Stimulated activated CD8-positive, alpha-beta memory T cell treated with anti-CD3 and anti-CD28 coated beads, Interleukin-4, amount 100 ng/mL, for 24 hours (primary cell): Measurements from ENCODE around the gene ABLIM2.
A peak's percentile ranks its signal among the peaks of the same experiment; 100 is the strongest.

Experiments used
- DNase-seq: peaks from one replicate; pipeline ENCODE4 v3.0.0-alpha.2; 2020; ENCODE audit warnings: low read depth

Gene ABLIM2

GRCh38 chr4:8119877-8120276 is 38.7 kb downstream of the ABLIM2 start:
- DNase-seq, result no peak

- DNase-seq, result no peak
Observed at GRCh38 chr4:8118531-8118930, 40.1 kb downstream of the ABLIM2 start.

GRCh38 chr4:8118035-8118434 is 40.6 kb downstream of the ABLIM2 start:
- DNase-seq, result no peak

GRCh38 chr4:8117278-8117682 is 41.3 kb downstream of the ABLIM2 start:
- DNase-seq, result peak; percentile 5

GRCh38 chr4:8115916-8116315 is 42.7 kb downstream of the ABLIM2 start:
- DNase-seq, result no peak

GRCh38 chr4:8115203-8115520 is 43.5 kb downstream of the ABLIM2 start:
- no peak for DNase-seq

GRCh38 chr4:8114456-8115202 is 44.0 kb downstream of the ABLIM2 start:
- no peak for DNase-seq

GRCh38 chr4:8113611-8114377 is 44.8 kb downstream of the ABLIM2 start:
- no peak for DNase-seq

GRCh38 chr4:8112672-8113071 is 45.9 kb downstream of the ABLIM2 start:
- no peak for DNase-seq

- DNase-seq, result no peak
Observed at GRCh38 chr4:8112036-8112576, 46.5 kb downstream of the ABLIM2 start.

GRCh38 chr4:8110071-8110986 is 48.3 kb downstream of the ABLIM2 start:
- DNase-seq, result no peak

GRCh38 chr4:8109406-8110065 is 49.1 kb downstream of the ABLIM2 start:
- DNase-seq, result no peak

- DNase-seq, result no peak
Observed at GRCh38 chr4:8108991-8109390, 49.6 kb downstream of the ABLIM2 start.

- DNase-seq, result no peak
Observed at GRCh38 chr4:8108261-8108660, 50.4 kb downstream of the ABLIM2 start.

- no peak for DNase-seq
Observed at GRCh38 chr4:8107146-8107657, 51.4 kb downstream of the ABLIM2 start.

GRCh38 chr4:8106451-8107025 is 52.1 kb downstream of the ABLIM2 start:
- DNase-seq, result no peak

- no peak for DNase-seq
Observed at GRCh38 chr4:8105306-8106100, 53.1 kb downstream of the ABLIM2 start.

- DNase-seq, result no peak
Observed at GRCh38 chr4:8104491-8105305, 53.9 kb downstream of the ABLIM2 start.
